Endothelial cell of umbilical vein (primary cell): ENCODE measurements around the gene TXNIP. TPM values are rescaled to one million over a fixed set of nuclear protein-coding genes. Genes with fewer than 3 reads are reported as not detected.

Experiments used
- BruUV-seq: library from RNA; stranded (reverse); fragments of 400-500 nt; replicated peaks from 2 replicates; lab custom pipeline; 2021; lab: Mats Ljungman, UMichigan
- CTCF ChIA-PET: fragments of 300-600, 350-600 bp; sonication (Branson Sonifier 250); formaldehyde crosslinking; loops from one replicate; lab custom pipeline; 2021; ENCODE audit warnings: antibody characterized with exemption, inconsistent platforms; lab: Charles Lee
- POLR2A ChIA-PET: fragments of 300-600, 350-600 bp; sonication (Branson Sonifier 250); formaldehyde crosslinking; loops from one replicate; lab custom pipeline; 2021; ENCODE audit warnings: antibody characterized with exemption, inconsistent platforms; lab: Charles Lee
- DNase-seq: peaks from one replicate; pipeline ENCODE4 v3.0.0-alpha.2; 2011; ENCODE audit warnings: low read depth, low spot score
- FAIRE-seq: peaks from 2 replicates; lab custom pipeline; 2011; peaks lifted over from hg19 to GRCh38; lab: Jason Lieb, UNC
- H2AFZ ChIP-seq: 2 replicates; pipeline ENCODE4 v1.6.0; 2012; ENCODE audit warnings: low read depth, low read length, control low read depth, inconsistent platforms
- H3K27ac ChIP-seq: 2 replicates; pipeline ENCODE4 v1.5.1; 2011; ENCODE audit warnings: low read depth, mild to moderate bottlenecking, control low read depth, low read length, moderate library complexity; ENCODE audit not compliant: insufficient read depth
- H3K27me3 ChIP-seq, 2 experiments: 2 replicates each; pipeline versions ENCODE4 v1.6.0 to v1.6.1; 2011; ENCODE audit warnings: low read length in 2 of 2, mixed read lengths in 1 of 2; ENCODE audit not compliant: control insufficient read depth in 2 of 2, insufficient read depth in 2 of 2
- H3K36me3 ChIP-seq, 2 experiments: 2 replicates in 1 of 2; 3 replicates in 1 of 2; pipeline ENCODE4 v1.5.1; 2011; ENCODE audit warnings: low read length in 2 of 2, mild to moderate bottlenecking in 1 of 2, moderate library complexity in 1 of 2; ENCODE audit not compliant: control insufficient read depth in 2 of 2, insufficient read depth in 2 of 2; ENCODE audit errors: extremely low read depth in 1 of 2
- H3K4me1 ChIP-seq: 3 replicates; pipeline ENCODE4 v1.5.1; 2011; ENCODE audit warnings: mild to moderate bottlenecking, low read length; ENCODE audit not compliant: control insufficient read depth, insufficient read depth; ENCODE audit errors: extremely low read depth
- H3K4me2 ChIP-seq: 2 replicates; pipeline ENCODE4 v1.6.1; 2011; ENCODE audit warnings: low read length, control low read depth, mixed read lengths; ENCODE audit not compliant: insufficient read depth
- H3K4me3 ChIP-seq, 3 experiments: fragments of 200-600 bp in 1 of 3; sonication (generic), shearing (Covaris generic) in 1 of 3; replicated peaks in 1 of 3; 2 replicates each; pipeline ENCODE4 v1.5.1; 2011 to 2016; ENCODE audit warnings: control low read depth in 3 of 3, low read length in 3 of 3, mild to moderate bottlenecking in 2 of 3, inconsistent platforms in 1 of 3, low read depth in 1 of 3, moderate library complexity in 1 of 3; ENCODE audit not compliant: insufficient read depth in 1 of 3
- H3K79me2 ChIP-seq: 2 replicates; pipeline ENCODE4 v1.6.0; 2012; ENCODE audit warnings: low read length, inconsistent platforms; ENCODE audit not compliant: control insufficient read depth, insufficient read depth
- H3K9ac ChIP-seq: replicated peaks from 2 replicates; pipeline ENCODE3; 2011; ENCODE audit warnings: low read length, control low read depth; ENCODE audit not compliant: insufficient read depth; ENCODE audit errors: extremely low read depth
- H3K9me1 ChIP-seq: replicated peaks from 3 replicates; pipeline ENCODE4 v1.6.0; 2011; ENCODE audit warnings: mild to moderate bottlenecking, low read length; ENCODE audit not compliant: control insufficient read depth, insufficient read depth; ENCODE audit errors: extremely low read depth
- H3K9me3 ChIP-seq: replicated peaks from 2 replicates; pipeline ENCODE4 v1.5.1; 2012; ENCODE audit warnings: low read length, inconsistent platforms; ENCODE audit not compliant: control insufficient read depth, insufficient read depth
- H4K20me1 ChIP-seq: replicated peaks from 2 replicates; pipeline ENCODE3; 2011; ENCODE audit warnings: mild to moderate bottlenecking, low read length; ENCODE audit not compliant: control insufficient read depth, insufficient read depth; ENCODE audit errors: extremely low read depth
- EZH2 ChIP-seq: IDR thresholded peaks from 2 replicates; pipeline ENCODE4 v1.6.1; 2012; ENCODE audit warnings: borderline replicate concordance, low read depth, mild to moderate bottlenecking, moderate library complexity, low read length, inconsistent platforms; ENCODE audit not compliant: severe bottlenecking
- FOS ChIP-seq: IDR thresholded peaks from 2 replicates; pipeline ENCODE4 v1.6.1; 2011; ENCODE audit warnings: mild to moderate bottlenecking, low read length, moderate library complexity, borderline replicate concordance; ENCODE audit not compliant: insufficient read depth
- GATA2 ChIP-seq: IDR thresholded peaks from 2 replicates; pipeline ENCODE4 v1.7.0; 2011; ENCODE audit warnings: low read depth, mild to moderate bottlenecking, moderate library complexity, mixed read lengths, low read length; ENCODE audit not compliant: insufficient read length, insufficient read depth
- JUN ChIP-seq: IDR thresholded peaks from 2 replicates; pipeline ENCODE4 v1.6.1; 2011; ENCODE audit warnings: borderline replicate concordance, low read depth; ENCODE audit not compliant: insufficient read length, insufficient read depth
- MYC ChIP-seq: IDR thresholded peaks from one replicate; pipeline ENCODE4 v1.6.1; 2011; ENCODE audit warnings: mild to moderate bottlenecking, low read depth, low read length
- POLR2A ChIP-seq: IDR thresholded peaks from 2 replicates; pipeline ENCODE4 v1.6.1; 2012; ENCODE audit warnings: low read depth, mild to moderate bottlenecking, control low read depth, low read length
- POLR2AphosphoS5 ChIP-seq: IDR thresholded peaks from 2 replicates; pipeline ENCODE4 v1.6.1; 2012; ENCODE audit warnings: low read depth, mild to moderate bottlenecking, control low read depth, low read length, moderate library complexity; ENCODE audit not compliant: insufficient read depth
- dilution Hi-C: fragments of 300-500 bp; cut with MboI; formaldehyde crosslinking; loops from one replicate; pipeline ENCODE4 v1.15.0; 2019; ENCODE audit warnings: low sequenced_read_pairs; ENCODE audit not compliant: extremely low pct_ligation_motif_present
- intact Hi-C: fragments of 100-400 bp; cut with micrococcal nuclease; formaldehyde crosslinking; loops from one replicate; pipeline ENCODE4 v1.10.0; 2022
- polyA plus RNA-seq, 4 experiments: library from polyadenylated mRNA; depleted of rRNA in 3 of 4; stranded (reverse) in 3 of 4; unstranded in 1 of 4; fragments of >200 nt; gene quantifications; 2 replicates each; pipeline versions ENCODE4 v1.2.1 to v1.2.3, GENCODE V29; 2011 to 2012; ENCODE audit warnings: missing spikeins in 1 of 4
- total RNA-seq: library from RNA; stranded (reverse); gene quantifications from 2 replicates; pipeline ENCODE4 v1.2.3, GENCODE V29; 2021
- TF ChIP-seq, protein P1 (sequence below): IDR thresholded peaks from 2 replicates; pipeline ENCODE4 v1.6.1; 2011; ENCODE audit not compliant: insufficient read depth, insufficient read length
- TF ChIP-seq, protein P2 (sequence below), 2 donors: IDR thresholded peaks; 1 replicate in 1 of 2; 2 replicates in 1 of 2; pipeline ENCODE4 v1.5.1; 2011; ENCODE audit warnings: low read length in 2 of 2, mild to moderate bottlenecking in 2 of 2, moderate library complexity in 2 of 2, control low read depth in 1 of 2, inconsistent platforms in 1 of 2, low read depth in 1 of 2; ENCODE audit not compliant: insufficient read depth in 1 of 2; ENCODE audit errors: extremely low read depth in 1 of 2

TXNIP gene
- total and polyA plus RNA-seq, 2 donors (not counting 3 experiments of a cell fraction or from before 2014, with no cell fraction given) = 9.1 to 21.8 TPM

DNA sequence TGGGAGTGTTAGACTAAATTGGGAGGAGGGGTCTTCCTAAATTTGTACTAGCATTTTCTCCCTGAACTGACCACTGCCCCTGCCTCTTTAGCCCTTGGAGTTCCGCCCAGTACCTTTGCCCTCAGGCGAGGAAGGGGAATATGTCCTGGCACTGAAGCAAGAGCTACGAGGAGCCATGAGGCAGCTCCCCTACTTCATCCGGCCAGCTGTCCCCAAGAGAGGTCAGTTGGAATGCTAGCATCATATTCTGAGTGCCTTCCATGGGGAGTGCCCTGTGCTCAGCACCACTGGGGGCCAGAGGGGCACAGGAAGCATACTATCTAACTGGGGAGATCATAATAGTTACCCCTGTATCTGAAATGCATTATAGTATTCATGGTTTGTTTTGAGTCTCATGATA is 21.2 kb downstream of the TXNIP start:
- H3K79me2 ChIP-seq = no peaks in the 10 kb centered on the region

More for the DNA sequence above, 21.2 kb downstream of the TXNIP start:
- BruUV-seq = no TSS peak
- Histone ChIP-seq H3K27ac (no peak overlapping the region), H4K20me1 (no peaks in the 10 kb centered on the region), H3K4me1 (peaks cover 26% of the 10 kb centered on the region), H3K9me1 (no peaks in the 10 kb centered on the region), H3K27me3 (no peaks in the 10 kb centered on the region), H3K4me2 (no peak overlapping the region), H3K9ac (no peak overlapping the region), H3K9me3 (no peaks in the 10 kb centered on the region), H2AFZ (no peak overlapping the region), H3K4me3 (no peak overlapping the region), H3K36me3 (no peaks in the 10 kb centered on the region)
- no peak for FAIRE-seq
- ChIA-PET CTCF (interaction anchor here (20.0 kb wide), 1 partner anchor 31 kb away, joined by 496 read pairs; no protein-coding TSS in a partner anchor), POLR2A (no interaction called here)
- no peak for DNase-seq
- dilution Hi-C loops = no loop called here
- TF ChIP-seq POLR2AphosphoS5 = no peak
- TF ChIP-seq, protein P1, sequence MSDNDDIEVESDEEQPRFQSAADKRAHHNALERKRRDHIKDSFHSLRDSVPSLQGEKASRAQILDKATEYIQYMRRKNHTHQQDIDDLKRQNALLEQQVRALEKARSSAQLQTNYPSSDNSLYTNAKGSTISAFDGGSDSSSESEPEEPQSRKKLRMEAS = no peak
- TF ChIP-seq, protein P2, sequence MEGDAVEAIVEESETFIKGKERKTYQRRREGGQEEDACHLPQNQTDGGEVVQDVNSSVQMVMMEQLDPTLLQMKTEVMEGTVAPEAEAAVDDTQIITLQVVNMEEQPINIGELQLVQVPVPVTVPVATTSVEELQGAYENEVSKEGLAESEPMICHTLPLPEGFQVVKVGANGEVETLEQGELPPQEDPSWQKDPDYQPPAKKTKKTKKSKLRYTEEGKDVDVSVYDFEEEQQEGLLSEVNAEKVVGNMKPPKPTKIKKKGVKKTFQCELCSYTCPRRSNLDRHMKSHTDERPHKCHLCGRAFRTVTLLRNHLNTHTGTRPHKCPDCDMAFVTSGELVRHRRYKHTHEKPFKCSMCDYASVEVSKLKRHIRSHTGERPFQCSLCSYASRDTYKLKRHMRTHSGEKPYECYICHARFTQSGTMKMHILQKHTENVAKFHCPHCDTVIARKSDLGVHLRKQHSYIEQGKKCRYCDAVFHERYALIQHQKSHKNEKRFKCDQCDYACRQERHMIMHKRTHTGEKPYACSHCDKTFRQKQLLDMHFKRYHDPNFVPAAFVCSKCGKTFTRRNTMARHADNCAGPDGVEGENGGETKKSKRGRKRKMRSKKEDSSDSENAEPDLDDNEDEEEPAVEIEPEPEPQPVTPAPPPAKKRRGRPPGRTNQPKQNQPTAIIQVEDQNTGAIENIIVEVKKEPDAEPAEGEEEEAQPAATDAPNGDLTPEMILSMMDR (IDR thresholded peaks at IDR 0.05; ENCODE audit: extremely low read depth in 1 of 2, insufficient read depth in 1 of 2, low read depth in 1 of 2, low read length in 2 of 2) = no peak
- TF ChIP-seq JUN = no peak
- no peak for TF ChIP-seq FOS
- no peak for TF ChIP-seq EZH2
- no peak for TF ChIP-seq GATA2
- no peak for TF ChIP-seq POLR2A
- TF ChIP-seq MYC = no peak
- intact Hi-C loops = no loop called here
